ENCODE data around the gene SELENOH.

SELENOH gene

GRCh38 chr11:57746920-57747319, 5.6 kb downstream of the SELENOH start:
- no peak for DNase-seq (ENCODE audit: low read depth)

GRCh38 chr11:57751176-57751575, 9.9 kb downstream of the SELENOH start:
- no peak for DNase-seq (ENCODE audit: low read depth)

GRCh38 chr11:57751676-57752253, 10.5 kb downstream of the SELENOH start, which contains the start of gene BTBD18:
TSS of gene BTBD18 (minus strand) at chr11:57751819. CDS start at chr11:57751188, 631 bp downstream.
- DNase-seq (ENCODE audit: low read depth) = no peak

GRCh38 chr11:57752954-57753353, 11.7 kb downstream of the SELENOH start:
- DNase-seq (ENCODE audit: low read depth) = no peak

GRCh38 chr11:57758174-57758573, 16.9 kb downstream of the SELENOH start:
- DNase-seq (ENCODE audit: low read depth) = no peak

- no peak for DNase-seq (ENCODE audit: low read depth)
Observed at GRCh38 chr11:57761301-57762234, 20.3 kb downstream of the SELENOH start, which contains the start of gene CTNND1. TSS of gene CTNND1 (plus strand) at chr11:57761802. CDS start at chr11:57791479, 29,677 bp downstream.

GRCh38 chr11:57762235-57762861, 21.1 kb downstream of the SELENOH start:
- no peak for DNase-seq (ENCODE audit: low read depth)

GRCh38 chr11:57763568-57763967, 22.3 kb downstream of the SELENOH start:
- DNase-seq (ENCODE audit: low read depth) = no peak

- DNase-seq (ENCODE audit: low read depth) = no peak
Observed at GRCh38 chr11:57764021-57764420, 22.7 kb downstream of the SELENOH start.

GRCh38 chr11:57764566-57764965, 23.3 kb downstream of the SELENOH start:
- no peak for DNase-seq (ENCODE audit: low read depth)

- DNase-seq (ENCODE audit: low read depth) = no peak
Observed at GRCh38 chr11:57764972-57765371, 23.7 kb downstream of the SELENOH start.

GRCh38 chr11:57770793-57771192, 29.5 kb downstream of the SELENOH start:
- no peak for DNase-seq (ENCODE audit: low read depth)

- no peak for DNase-seq (ENCODE audit: low read depth)
Observed at GRCh38 chr11:57771365-57771764, 30.1 kb downstream of the SELENOH start.

- DNase-seq (ENCODE audit: low read depth) = no peak
Observed at GRCh38 chr11:57772562-57772961, 31.3 kb downstream of the SELENOH start.

- no peak for DNase-seq (ENCODE audit: low read depth)
Observed at GRCh38 chr11:57773026-57773598, 31.8 kb downstream of the SELENOH start.

- DNase-seq (ENCODE audit: low read depth) = no peak
Observed at GRCh38 chr11:57775491-57775890, 34.2 kb downstream of the SELENOH start.

- no peak for DNase-seq (ENCODE audit: low read depth)
Observed at GRCh38 chr11:57776031-57776521, 34.8 kb downstream of the SELENOH start.

- no peak for DNase-seq (ENCODE audit: low read depth)
Observed at GRCh38 chr11:57776577-57777210, 35.4 kb downstream of the SELENOH start.

- DNase-seq (ENCODE audit: low read depth) = no peak
Observed at GRCh38 chr11:57777969-57778317, 36.7 kb downstream of the SELENOH start.

GRCh38 chr11:57778318-57779037, 37.2 kb downstream of the SELENOH start:
- no peak for DNase-seq (ENCODE audit: low read depth)

GRCh38 chr11:57779276-57779675, 38.0 kb downstream of the SELENOH start:
- DNase-seq (ENCODE audit: low read depth) = no peak

Data from stimulated activated CD8-positive, alpha-beta memory T cell treated with anti-CD3 and anti-CD28 coated beads, Interleukin-12 subunit alpha, Interleukin-12 subunit beta, amount 100 ng/mL, for 1 hour (primary cell).